Keratinocyte (primary cell): ENCODE data around the gene PPP1R18.

Experiments
- CTCF ChIP-seq, 3 experiments: IDR thresholded peaks in 1 of 3; conservative IDR thresholded peaks in 1 of 3; optimal IDR thresholded peaks in 1 of 3; 2 replicates in 2 of 3; 3 replicates in 1 of 3; pipeline versions ENCODE3 to v1.5.1; 2011; ENCODE audit warnings: low read length in 3 of 3, mild to moderate bottlenecking in 3 of 3, moderate library complexity in 2 of 3, control low read depth in 1 of 3, inconsistent platforms in 1 of 3; ENCODE audit not compliant: insufficient read depth in 2 of 3; ENCODE audit errors: extremely low read depth in 1 of 3
- EZH2 ChIP-seq: IDR thresholded peaks from one replicate; pipeline ENCODE4 v1.6.1; 2012; ENCODE audit warnings: inconsistent platforms, mild to moderate bottlenecking, low read length, moderate library complexity

- TF ChIP-seq CTCF (optimal IDR thresholded peaks at IDR 0.05 in 1 of 3, IDR thresholded peaks at IDR 0.05 in 1 of 3, conservative IDR thresholded peaks at IDR 0.05 in 1 of 3; ENCODE audit: extremely low read depth in 1 of 3, insufficient read depth in 2 of 3, low read length in 3 of 3) (no peak), EZH2 (no peak)
Measured at GRCh38 chr6:30690403-30691207, 4.2 kb upstream of the PPP1R18 start, which contains the start of gene NRM.
